LNCaP clone FGC (cell line): ENCODE data around the gene COL25A1.

ENCODE experiments used
- DNase-seq: peaks from one replicate; pipeline ENCODE4 v3.0.0-alpha.2; 2011; ENCODE audit warnings: low read depth
- H3K4me3 ChIP-seq: 2 replicates; pipeline ENCODE4 v1.5.1; 2011; ENCODE audit warnings: mild to moderate bottlenecking, low read depth, low read length, control low read depth
- TF ChIP-seq, protein P1 (sequence below): IDR thresholded peaks from 2 replicates; pipeline ENCODE4 v1.5.1; 2012; ENCODE audit warnings: mild to moderate bottlenecking; ENCODE audit not compliant: control insufficient read depth, insufficient read depth; ENCODE audit errors: extremely low read depth

The COL25A1 gene

GRCh38 chr4:109169170-109169569 lies 133.3 kb downstream of the COL25A1 start:
- no peak for DNase-seq
- H3K4me3 ChIP-seq: no peak overlapping the region
- TF ChIP-seq, protein P1, sequence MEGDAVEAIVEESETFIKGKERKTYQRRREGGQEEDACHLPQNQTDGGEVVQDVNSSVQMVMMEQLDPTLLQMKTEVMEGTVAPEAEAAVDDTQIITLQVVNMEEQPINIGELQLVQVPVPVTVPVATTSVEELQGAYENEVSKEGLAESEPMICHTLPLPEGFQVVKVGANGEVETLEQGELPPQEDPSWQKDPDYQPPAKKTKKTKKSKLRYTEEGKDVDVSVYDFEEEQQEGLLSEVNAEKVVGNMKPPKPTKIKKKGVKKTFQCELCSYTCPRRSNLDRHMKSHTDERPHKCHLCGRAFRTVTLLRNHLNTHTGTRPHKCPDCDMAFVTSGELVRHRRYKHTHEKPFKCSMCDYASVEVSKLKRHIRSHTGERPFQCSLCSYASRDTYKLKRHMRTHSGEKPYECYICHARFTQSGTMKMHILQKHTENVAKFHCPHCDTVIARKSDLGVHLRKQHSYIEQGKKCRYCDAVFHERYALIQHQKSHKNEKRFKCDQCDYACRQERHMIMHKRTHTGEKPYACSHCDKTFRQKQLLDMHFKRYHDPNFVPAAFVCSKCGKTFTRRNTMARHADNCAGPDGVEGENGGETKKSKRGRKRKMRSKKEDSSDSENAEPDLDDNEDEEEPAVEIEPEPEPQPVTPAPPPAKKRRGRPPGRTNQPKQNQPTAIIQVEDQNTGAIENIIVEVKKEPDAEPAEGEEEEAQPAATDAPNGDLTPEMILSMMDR: no peak

GRCh38 chr4:109166586-109166985 lies 135.9 kb downstream of the COL25A1 start:
- no peak overlapping the region for H3K4me3 ChIP-seq
- no peak for DNase-seq
- TF ChIP-seq, protein P1: no peak

DNA sequence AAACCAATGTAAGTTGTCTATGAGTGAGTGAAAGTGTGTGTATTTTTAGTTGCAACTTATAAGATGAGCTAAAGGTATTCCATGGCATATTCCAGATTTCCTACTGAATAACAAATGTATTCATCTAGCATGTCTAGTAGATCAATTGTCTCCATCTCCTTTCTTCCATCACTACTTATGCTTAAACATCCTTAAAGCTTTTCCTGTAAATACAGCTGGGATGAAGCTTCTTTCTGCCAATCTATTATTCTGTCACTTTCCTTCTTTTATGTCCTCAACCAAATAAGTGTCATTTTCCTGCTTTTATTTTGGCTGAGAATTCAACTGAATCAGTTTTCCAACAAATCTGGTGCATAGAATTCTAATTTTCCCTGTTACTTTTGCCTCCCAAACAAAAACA lies 136.3 kb downstream of the COL25A1 start:
- DNase-seq: no peak
- H3K4me3 ChIP-seq: no peak overlapping the region
- TF ChIP-seq, protein P1: no peak

- H3K4me3 ChIP-seq: no peak overlapping the region
- TF ChIP-seq, protein P1: no peak
- DNase-seq: no peak
Measured at GRCh38 chr4:109164011-109164410, 138.4 kb downstream of the COL25A1 start.

DNA sequence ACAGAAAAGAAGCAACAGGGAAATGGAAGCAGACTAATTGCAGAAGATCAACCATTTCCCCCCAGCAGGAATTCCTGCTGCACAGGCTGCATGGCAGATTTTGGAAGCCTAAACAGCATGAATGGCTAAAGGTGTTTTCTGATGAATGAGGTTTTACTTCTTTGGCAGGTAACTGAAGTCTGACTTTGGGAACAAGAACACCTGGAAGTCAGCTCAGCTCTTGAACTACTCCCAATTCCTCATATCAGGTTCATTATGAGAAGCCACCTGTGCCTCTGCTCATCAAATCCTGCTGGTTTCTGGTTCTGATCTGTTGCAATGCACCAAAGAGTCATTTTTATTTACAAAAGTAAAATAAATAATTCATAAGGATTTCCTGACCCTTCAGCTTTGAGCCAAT lies 139.0 kb downstream of the COL25A1 start:
- DNase-seq: no peak
- no peak overlapping the region for H3K4me3 ChIP-seq
- TF ChIP-seq, protein P1: no peak

DNA sequence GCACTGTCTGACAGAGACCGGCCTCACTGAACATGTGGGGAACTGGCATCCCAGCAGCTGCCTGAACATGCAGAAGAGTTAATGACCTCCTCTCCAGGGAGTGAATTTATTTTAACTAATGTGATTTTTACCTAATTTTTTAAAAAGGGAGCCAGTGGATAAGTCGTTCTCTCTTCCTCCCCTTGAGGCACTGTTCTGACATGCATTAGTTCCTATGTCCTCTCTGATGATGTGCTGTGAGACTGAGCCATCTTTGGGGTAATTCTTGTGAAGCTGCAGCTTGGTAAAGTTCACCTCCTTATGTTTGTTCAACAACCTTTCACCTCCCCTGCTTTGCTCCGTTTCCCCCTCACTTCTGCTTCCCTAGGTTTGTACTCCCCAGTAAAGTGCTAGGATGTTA lies 139.7 kb downstream of the COL25A1 start:
- H3K4me3 ChIP-seq: no peak overlapping the region
- DNase-seq: no peak
- TF ChIP-seq, protein P1: no peak

DNA sequence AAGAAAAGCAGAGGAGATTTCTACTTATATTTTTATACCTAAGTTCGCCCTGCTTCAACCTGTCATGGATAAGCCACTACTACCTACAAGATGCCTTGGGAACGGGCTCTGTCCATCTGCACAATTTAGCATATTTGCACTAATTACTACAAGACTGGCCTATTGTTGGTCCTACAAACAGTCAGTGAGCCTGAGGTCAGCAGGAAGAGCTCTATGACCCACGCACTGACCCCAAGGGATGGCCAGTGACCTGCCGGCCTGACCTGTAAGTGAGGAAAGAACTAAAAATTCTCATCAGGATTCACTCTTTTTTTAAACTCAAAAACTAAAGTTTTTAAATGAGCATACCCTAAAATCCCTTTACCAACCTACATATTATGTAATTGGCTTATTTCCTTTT lies 142.0 kb downstream of the COL25A1 start:
- DNase-seq: no peak
- no peak overlapping the region for H3K4me3 ChIP-seq
- TF ChIP-seq, protein P1: no peak
